Right ventricle myocardium superior (tissue), 1 donor: Measurements from ENCODE around the gene LDLRAD4. TPM values are rescaled to one million over a fixed set of nuclear protein-coding genes. Genes with fewer than 3 reads are reported as not detected.
"Not testable (repeated sequence)": the region's sequence is repeated elsewhere in the genome, so short reads cannot be mapped to it uniquely, and the experiment has no call there.

Experiments used
- ATAC-seq: fragments of 200-7000 bp; cut with Tn5 transposase; one replicate; pipeline ENCODE4 v1.9.1; 2020; ENCODE audit warnings: mild to moderate bottlenecking; ENCODE audit not compliant: poor library complexity
- DNase-seq: peaks from one replicate; pipeline ENCODE4 v3.0.0-alpha.2; 2020
- intact Hi-C: fragments of 100-400 bp; cut with DNase I; formaldehyde crosslinking; loops from one replicate; pipeline ENCODE4 v1.11.2; 2022
- total RNA-seq: library from RNA; stranded (reverse); fragmentation: NEBNext Ultra II Directional; extraction: Animal tissue kit (Norgen Biotek cat#: 25700); gene quantifications from one replicate; pipeline ENCODE4 v1.2.1, GENCODE V29; 2021
- donor health status: DM: no; HTN: yes; CAD: no; lungs with severe emphysema.

Gene LDLRAD4
- total RNA-seq, 1 donor from 2014 or later = 29.3 TPM

- no peak for DNase-seq
- intact Hi-C loops = no loop called here
Measured at GRCh38 chr18:13592246-13592645, 373.7 kb downstream of the LDLRAD4 start.

DNA sequence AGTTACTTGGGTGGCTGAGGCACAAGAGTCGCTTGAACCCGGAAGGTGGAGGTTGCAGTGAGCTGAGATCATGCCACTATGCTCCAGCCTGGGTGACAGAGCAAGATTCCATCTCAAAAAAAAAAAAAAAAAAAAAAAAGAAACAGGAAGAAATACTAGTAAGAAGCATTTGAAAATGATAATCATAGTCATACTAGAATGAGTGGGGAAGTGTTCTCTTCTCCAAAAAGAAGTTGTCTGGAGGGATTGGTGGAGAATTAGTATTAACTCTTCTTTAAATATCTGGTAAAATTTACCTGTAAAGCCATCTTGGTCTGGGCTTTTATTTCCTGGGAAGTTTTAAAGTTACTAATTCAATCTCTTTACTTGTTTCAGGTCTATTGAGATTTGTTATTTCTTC is 376.0 kb downstream of the LDLRAD4 start:
- intact Hi-C loops = no loop called here
- ATAC-seq (no peak), DNase-seq (no peak)

More at GRCh38 chr18:13592246-13592645, 373.7 kb downstream of the LDLRAD4 start:
- no peak for ATAC-seq

DNA sequence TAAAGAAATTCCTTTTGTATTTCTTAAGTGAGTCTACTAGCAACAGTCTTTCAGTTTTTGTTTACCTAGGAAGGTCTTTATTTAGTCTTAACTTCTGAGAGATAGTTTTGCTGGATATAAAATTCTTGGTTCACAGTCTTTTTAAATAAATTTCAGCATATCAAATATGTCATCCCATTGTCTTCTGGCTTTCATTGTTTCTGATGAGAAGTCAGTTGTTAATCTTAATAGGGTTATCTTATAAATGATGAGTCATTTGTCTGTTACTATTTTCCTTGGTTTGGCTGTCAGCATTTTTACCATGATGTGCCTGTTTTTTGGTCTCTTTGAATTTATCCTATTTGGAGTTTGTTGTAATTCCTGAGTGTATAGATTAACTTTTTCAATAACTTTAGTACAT is 378.5 kb downstream of the LDLRAD4 start:
- DNase-seq = no peak
- intact Hi-C loops = no loop called here
- ATAC-seq = no peak

- DNase-seq (no peak), ATAC-seq (peak; percentile 53)
- intact Hi-C loops = no loop called here
Measured at GRCh38 chr18:13598591-13598990, 380.0 kb downstream of the LDLRAD4 start.

- peak; percentile 20 for ATAC-seq
- intact Hi-C loops = no loop called here
- DNase-seq = no peak
Measured at GRCh38 chr18:13599031-13599430, 380.5 kb downstream of the LDLRAD4 start.

DNA sequence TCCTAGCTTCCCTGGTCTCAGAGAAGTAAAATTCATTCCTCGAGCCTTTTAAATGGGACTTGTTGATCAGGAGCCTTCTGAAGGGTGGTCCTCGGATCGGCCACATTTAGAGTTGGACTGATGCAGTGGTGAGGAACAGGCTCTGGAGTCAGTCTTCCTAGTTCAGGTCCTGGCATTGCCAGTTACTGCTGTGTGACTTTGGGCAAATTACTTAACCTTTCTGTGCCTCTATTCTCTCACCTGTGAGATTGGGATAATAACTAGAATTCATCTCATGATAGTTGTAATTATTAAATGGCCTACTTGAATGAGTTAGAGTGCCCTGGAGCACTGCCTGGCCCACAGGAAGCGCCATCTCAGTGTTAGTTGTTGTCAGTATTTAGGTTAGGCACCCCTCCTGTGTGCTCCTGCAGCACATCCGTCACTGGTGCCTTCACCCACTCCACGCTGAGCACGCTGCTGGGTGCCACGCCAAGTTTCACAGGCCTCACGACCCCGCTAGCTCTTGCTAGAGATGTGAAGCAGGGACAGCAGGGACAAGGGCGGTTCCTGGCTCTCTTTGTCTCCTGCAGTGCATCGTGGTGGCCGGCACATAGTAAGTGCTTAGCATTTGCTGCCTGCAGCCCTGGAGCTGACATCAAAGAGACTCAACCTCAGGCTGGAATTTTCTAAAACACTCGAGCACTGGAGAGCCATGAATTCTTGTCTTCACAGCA is 384.9 kb downstream of the LDLRAD4 start:
- no peak for ATAC-seq
- no peak for DNase-seq
- intact Hi-C loops = no loop called here

DNA sequence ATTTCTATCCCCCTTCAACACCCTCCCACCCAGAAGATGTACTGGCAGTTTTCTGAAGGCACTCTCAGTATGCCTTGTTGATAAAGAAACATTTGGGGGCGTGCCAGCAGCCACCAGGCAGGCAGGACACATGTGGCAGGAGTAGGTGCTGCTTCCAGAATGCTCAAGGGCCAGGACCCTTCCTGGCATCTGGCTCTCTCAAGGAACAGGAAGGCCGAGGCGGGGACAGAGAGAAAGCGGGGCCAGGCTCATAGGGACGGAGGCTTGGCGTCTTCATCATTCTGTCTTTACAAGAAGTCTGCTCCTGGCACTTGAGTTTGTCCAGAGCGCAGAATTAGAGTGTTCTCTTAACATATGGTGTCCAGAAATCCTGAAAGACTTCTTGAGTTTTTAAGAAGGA is 386.2 kb downstream of the LDLRAD4 start:
- intact Hi-C loops = no loop called here
- no peak for DNase-seq
- no peak for ATAC-seq

- intact Hi-C loops = no loop called here
- ATAC-seq = no peak
Measured at GRCh38 chr18:13605477-13605876, 386.9 kb downstream of the LDLRAD4 start.

DNA sequence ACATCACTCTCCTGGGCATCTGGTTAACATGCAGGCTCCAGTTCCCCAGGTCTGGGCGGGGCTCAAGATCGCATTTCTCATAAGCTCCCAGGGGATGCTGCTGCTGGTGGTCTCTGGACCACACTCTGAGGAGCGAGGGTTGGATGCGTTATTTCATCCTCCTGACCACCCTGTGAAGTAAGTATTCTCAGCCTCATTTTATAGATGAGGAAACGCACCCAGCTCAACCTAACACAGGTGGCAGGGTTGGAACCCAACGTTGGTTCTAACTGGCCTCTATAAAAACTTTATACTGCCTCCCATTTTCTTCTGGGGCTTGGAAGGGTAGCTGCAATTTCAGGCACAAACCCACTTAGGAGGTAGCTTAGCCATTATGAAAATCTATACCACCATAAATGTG is 387.3 kb downstream of the LDLRAD4 start:
- intact Hi-C loops = no loop called here
- DNase-seq = no peak
- no peak for ATAC-seq

More at GRCh38 chr18:13605477-13605876, 386.9 kb downstream of the LDLRAD4 start:
- DNase-seq = no peak

DNA sequence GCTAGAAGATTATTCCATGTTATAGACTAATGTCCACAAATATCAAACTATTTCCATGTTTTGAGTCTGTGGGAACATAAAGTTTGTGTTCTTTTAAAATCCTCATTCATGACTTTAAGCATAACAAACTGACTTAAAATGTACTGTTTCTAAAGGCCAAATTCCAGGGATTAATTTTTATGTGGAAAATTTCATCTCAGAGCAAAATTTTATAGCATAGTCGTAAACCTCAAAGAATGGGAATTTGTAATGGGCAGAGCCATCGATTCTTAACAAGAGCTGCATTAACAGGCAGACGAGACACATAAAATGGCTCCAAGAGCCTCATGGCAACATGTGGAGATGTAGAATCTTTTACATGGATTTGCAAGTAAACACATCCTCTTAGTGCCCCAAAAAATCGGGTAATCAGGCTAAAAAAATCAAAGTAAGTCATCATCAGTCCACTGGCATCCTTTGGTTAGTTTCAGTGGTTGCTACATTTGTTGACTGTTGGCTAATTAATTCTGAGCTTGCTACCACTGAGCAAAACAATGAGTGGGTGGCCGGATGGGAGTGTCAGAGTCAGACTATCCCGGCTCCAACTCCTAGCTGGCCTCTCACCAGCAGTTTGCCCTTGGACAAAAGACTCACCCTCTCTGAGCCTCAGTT is 388.2 kb downstream of the LDLRAD4 start:
- DNase-seq = no peak
- intact Hi-C loops = no loop called here
- ATAC-seq = no peak

- intact Hi-C loops, DNase-seq, ATAC-seq: not testable (repeated sequence)
Measured at GRCh38 chr18:13608024-13608562, 389.5 kb downstream of the LDLRAD4 start.

DNA sequence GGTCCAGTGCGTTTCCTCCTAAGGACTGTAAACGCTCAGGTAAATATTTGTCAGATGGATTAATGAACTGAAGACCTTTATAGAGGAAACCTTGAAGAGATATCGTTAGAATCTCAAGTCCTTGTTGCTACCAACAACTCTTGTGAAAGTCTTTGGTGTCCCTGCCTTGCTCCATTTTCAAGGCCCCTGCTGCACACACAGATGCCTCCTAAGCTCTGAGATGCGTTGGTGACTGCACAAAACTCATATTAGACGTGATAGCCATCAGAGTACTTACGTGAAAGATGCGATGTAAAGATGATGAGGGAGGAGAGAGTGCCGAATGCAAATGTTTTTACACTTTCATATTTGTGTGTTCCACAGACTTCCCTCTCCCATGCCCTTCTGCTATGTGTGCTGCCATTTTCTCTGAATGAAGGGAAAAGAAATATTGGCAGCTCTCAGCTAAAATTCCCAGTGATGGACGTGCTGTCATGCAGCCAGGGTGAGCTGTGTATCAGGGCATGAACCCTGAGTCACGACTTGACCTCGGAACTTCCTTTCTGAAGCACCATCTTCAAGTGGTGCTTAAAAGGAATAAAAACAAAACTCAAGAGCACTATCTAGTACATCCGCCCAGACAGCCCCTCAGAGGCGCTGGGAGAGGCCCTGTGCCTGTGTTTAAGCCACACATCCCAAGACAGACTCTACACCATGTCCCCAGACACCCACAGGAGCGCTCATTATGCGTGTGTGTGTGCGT is 390.4 kb downstream of the LDLRAD4 start:
- intact Hi-C loops = no loop called here
- ATAC-seq (no peak), DNase-seq (no peak)

DNA sequence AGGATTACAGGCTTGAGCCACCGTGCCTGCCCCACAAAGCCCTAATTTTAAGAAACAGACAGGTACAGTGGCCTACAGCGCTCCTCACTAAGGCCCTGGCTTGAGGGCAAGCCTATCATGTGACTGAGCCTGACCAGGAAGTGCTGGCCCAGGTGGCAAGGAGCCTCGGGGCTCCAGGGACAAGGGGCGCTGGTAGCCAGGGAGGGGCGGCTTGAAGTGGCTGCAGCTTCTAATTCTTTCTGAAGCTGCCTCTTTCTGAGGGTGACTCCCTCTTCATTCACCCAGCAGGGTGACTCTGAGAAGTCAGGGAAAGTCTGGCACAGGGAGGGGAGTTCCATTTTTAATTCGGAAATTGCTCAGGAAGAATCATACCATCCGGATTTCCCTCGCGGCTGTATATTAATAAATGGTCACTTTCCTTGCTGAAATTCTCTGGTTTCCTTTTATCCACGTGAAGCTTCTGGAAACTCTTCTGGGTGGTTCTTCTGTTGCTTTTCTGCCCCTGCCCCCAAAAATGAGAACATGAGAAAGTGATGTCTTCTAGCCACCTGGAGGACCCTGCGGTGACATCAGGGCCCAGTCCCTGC is 392.1 kb downstream of the LDLRAD4 start:
- no peak for ATAC-seq
- intact Hi-C loops = loop anchor here (5.0 kb wide), 1 partner anchor 48 kb away; no protein-coding TSS in a partner anchor

GRCh38 chr18:13611142-13611600 is 392.6 kb downstream of the LDLRAD4 start:
- peak; percentile 79 for DNase-seq
- intact Hi-C loops = loop anchor here (5.0 kb wide), 1 partner anchor 49 kb away; no protein-coding TSS in a partner anchor
- peak; percentile 84 for ATAC-seq

More for the DNA sequence above, 392.1 kb downstream of the LDLRAD4 start:
- DNase-seq = no peak

- intact Hi-C loops = loop anchor here (5.0 kb wide), 1 partner anchor 49 kb away; no protein-coding TSS in a partner anchor
- ATAC-seq (peak; percentile 87), DNase-seq (peak; percentile 81)
Measured at GRCh38 chr18:13611601-13612195, 393.1 kb downstream of the LDLRAD4 start.

DNA sequence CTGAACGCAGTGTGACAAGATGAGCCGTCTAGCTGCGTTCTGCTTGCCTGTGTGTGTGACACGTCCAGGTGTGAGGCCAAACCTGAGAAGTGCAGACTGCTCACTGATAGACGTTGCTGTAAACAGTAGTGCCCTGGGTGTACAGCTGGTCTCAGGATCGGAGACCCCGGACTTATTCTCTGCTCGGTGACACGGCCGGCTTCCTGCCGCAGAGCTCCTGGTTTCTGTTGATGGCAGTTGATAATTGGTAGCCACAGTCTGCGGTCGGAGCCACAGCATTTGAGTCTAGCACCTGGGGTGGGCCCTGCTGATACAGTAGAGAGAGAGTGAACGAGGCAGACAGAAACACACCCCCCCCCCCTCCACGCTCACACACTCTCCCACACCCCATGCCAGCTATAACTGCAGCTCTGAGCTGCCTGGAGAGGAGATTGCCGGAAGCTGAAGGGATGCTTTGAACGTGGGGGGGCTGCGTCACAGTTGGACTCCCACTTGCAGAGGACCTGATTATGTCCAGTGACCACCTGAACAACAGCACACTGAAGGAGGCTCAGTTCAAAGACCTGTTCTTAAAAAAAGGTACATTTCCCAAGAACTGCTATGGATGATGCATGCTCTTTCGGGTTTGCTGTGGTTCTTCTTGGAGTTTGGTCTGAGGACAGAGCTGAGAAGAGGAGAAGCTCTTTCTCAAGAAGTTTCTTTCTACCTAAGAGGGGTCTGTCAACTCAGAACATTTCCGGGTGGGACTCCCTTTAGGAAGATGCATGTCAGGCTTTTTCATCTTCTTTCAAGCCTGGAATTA is 393.8 kb downstream of the LDLRAD4 start:
- ATAC-seq (peak; percentile 4), DNase-seq (no peak)
- intact Hi-C loops = loop anchor here (5.0 kb wide), 1 partner anchor 50 kb away; no protein-coding TSS in a partner anchor

DNA sequence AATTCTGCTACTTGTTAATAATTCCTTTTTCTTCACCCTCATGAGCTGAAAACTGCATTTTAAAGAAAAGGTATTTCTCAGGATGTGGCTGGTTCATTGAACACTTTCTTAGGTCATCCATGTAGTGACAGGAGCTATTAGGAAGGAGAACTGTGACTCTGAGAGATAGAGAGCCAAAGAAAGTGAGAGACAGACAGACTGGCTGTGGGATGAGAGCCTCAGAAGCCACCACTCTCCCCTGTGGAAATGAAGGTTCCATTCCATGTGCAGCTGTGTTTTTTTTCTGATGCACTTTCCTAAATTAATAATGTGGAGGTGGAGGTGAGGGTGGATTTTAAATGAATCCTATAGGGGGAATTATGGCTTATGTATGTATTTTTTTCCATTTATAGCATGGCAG is 394.5 kb downstream of the LDLRAD4 start:
- intact Hi-C loops = loop anchor here (5.0 kb wide), 1 partner anchor 51 kb away; no protein-coding TSS in a partner anchor
- DNase-seq (no peak), ATAC-seq (no peak)
